ENCODE measurements around the gene OR1D2. TPM values are rescaled to one million over a fixed set of nuclear protein-coding genes. Genes with fewer than 3 reads are reported as not detected.

OR1D2 gene
- total RNA-seq, 1 experiment from 2014 or later = not detected

DNA sequence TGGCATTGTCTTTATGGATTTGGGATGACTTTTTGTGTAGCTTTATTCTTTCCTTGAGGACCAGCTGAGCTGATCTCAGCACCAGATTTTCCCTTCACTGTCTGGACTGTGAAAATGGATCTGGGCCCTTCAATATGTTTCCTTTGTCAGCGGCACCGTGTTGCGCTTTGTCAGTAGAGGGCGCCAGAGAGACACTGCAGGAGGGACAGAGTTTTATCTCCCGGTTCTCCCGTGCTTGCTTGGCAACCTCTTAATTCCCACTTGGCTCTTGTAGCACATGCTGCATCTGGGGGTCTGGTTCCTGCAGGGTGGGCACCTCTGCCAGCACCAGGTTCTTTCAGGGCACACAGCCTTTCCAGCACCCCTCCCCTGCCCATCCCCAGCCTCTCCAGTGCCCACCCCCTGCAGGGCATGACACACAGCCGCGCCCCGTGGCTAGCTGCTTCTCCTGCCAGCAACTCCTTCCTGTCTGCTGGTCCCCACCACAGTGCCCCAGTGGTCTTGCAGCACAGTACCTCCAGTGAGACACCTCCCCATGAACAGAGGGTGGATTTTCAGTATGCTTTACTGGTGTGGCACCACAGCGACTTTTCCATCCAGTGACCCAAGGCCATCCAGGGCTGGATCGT is 60.4 kb downstream of the OR1D2 start:
- H3K4ac ChIP-seq (ENCODE audit: low read depth, low read length) = no peak overlapping the region
- no peak overlapping the region for H2BK5ac ChIP-seq (ENCODE audit: insufficient read length, low read length)
- Mint-ChIP-seq H3K9me3 (peaks cover 34% of the 10 kb centered on the region in 2 experiments), H3K27me3 (ENCODE audit: low read depth) (peaks cover 18% of the 10 kb centered on the region), H3K27ac (no peak overlapping the region), H3K4me3 (no peak overlapping the region), H3K36me3 (ENCODE audit: insufficient read depth in 1 of 3, low read depth in 3 of 3) (peaks cover 4 to 6% (median 4%) of the 10 kb centered on the region in 3 experiments; a peak in 5 of 7 replicates), H3K4me1 (peaks cover 0 to 5% of the 10 kb centered on the region in 2 experiments; a peak in 1 of 4 replicates)
- no peak overlapping the region for H3K9ac ChIP-seq (ENCODE audit: extremely low read depth, insufficient read length, low read length)
- H2BK15ac ChIP-seq (ENCODE audit: low read depth, low read length) = no peak overlapping the region
- no peak overlapping the region for H2AK5ac ChIP-seq (ENCODE audit: insufficient read length, low read length)
- no peak overlapping the region for H4K91ac ChIP-seq (ENCODE audit: insufficient read length, low read depth, low read length)
- no peaks in the 10 kb centered on the region for H3K4me1 ChIP-seq (ENCODE audit: insufficient read depth, low read length)
- H3K4me2 ChIP-seq (ENCODE audit: insufficient read depth, insufficient read length, low read length) = no peak overlapping the region
- TF ChIP-seq, protein P1, sequence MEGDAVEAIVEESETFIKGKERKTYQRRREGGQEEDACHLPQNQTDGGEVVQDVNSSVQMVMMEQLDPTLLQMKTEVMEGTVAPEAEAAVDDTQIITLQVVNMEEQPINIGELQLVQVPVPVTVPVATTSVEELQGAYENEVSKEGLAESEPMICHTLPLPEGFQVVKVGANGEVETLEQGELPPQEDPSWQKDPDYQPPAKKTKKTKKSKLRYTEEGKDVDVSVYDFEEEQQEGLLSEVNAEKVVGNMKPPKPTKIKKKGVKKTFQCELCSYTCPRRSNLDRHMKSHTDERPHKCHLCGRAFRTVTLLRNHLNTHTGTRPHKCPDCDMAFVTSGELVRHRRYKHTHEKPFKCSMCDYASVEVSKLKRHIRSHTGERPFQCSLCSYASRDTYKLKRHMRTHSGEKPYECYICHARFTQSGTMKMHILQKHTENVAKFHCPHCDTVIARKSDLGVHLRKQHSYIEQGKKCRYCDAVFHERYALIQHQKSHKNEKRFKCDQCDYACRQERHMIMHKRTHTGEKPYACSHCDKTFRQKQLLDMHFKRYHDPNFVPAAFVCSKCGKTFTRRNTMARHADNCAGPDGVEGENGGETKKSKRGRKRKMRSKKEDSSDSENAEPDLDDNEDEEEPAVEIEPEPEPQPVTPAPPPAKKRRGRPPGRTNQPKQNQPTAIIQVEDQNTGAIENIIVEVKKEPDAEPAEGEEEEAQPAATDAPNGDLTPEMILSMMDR (conservative IDR thresholded peaks at IDR 0.05) = peak; percentile 61; the same call in 2 of the 3 replicates
- no peaks in the 10 kb centered on the region for H3K79me1 ChIP-seq (ENCODE audit: insufficient read depth, low read depth, low read length, poor library complexity, severe bottlenecking)
- no peaks in the 10 kb centered on the region for H3K79me2 ChIP-seq (ENCODE audit: insufficient read depth, low read length)
- H3K18ac ChIP-seq (ENCODE audit: insufficient read length, low read depth, low read length) = no peak overlapping the region
- H4K8ac ChIP-seq (replicated peaks; ENCODE audit: insufficient read length, low read depth, low read length) = no peak overlapping the region
- no peak overlapping the region for H4K5ac ChIP-seq (ENCODE audit: insufficient read length, low read depth, low read length)
- no CpG with 5 or more reads among the region's 11 CpGs for WGBS (ENCODE audit: extremely low coverage, insufficient read length, low lambda C conversion rate)
- H3K14ac ChIP-seq (ENCODE audit: insufficient read depth, low read length) = no peak overlapping the region
- H3K27ac ChIP-seq (ENCODE audit: insufficient read length, low read depth, low read length) = no peak overlapping the region
- H4K20me1 ChIP-seq (ENCODE audit: control insufficient read depth, insufficient read depth, insufficient read length) = no peaks in the 10 kb centered on the region
- H3T11ph ChIP-seq (ENCODE audit: low read length) = no peak overlapping the region
- no peaks in the 10 kb centered on the region for H3K23me2 ChIP-seq (ENCODE audit: insufficient read length, low read depth, low read length, poor library complexity, severe bottlenecking)
- DNase-seq = no peak
- no peak overlapping the region for H2BK120ac ChIP-seq (ENCODE audit: low read depth, low read length, poor library complexity, severe bottlenecking)
- H3K23ac ChIP-seq (ENCODE audit: insufficient read length, low read depth, low read length) = no peak overlapping the region
- H2BK12ac ChIP-seq (ENCODE audit: insufficient read length, low read depth, low read length) = no peak overlapping the region
- H3K27me3 ChIP-seq (ENCODE audit: insufficient read depth, low read length) = no peaks in the 10 kb centered on the region
- no peak overlapping the region for H3K56ac ChIP-seq (ENCODE audit: insufficient read length, low read depth, low read length)
- no peak overlapping the region for H2AFZ ChIP-seq (ENCODE audit: low read length)
- no peaks in the 10 kb centered on the region for H3K9me3 ChIP-seq (ENCODE audit: control insufficient read depth, low read depth, low read length)
- H2BK20ac ChIP-seq (ENCODE audit: low read depth, low read length, poor library complexity, severe bottlenecking) = no peak overlapping the region
